Sigmoid colon (tissue), 4 donors: ENCODE results near the gene UHRF2.

Experiments used
- EP300 ChIP-seq, 4 donors: sonication (generic); formaldehyde crosslinking; IDR thresholded peaks; one replicate each; pipeline ENCODE4 v1.6.1; 2017; ENCODE audit warnings: antibody characterized with exemption in 4 of 4
- POLR2A ChIP-seq, 2 donors: fragments of 450-650 bp; IDR thresholded peaks; one replicate each; pipeline ENCODE4 v1.6.1; 2016; ENCODE audit warnings: antibody characterized with exemption in 2 of 2, mild to moderate bottlenecking in 2 of 2, moderate library complexity in 2 of 2
- TF ChIP-seq, protein P1 (sequence below), 4 experiments: fragments of 450-650 bp in 3 of 4; fragments of 200-600 bp in 1 of 4; IDR thresholded peaks; one replicate each; pipeline ENCODE4 v1.5.1; 2016 to 2019; ENCODE audit warnings: antibody characterized with exemption in 4 of 4, mild to moderate bottlenecking in 3 of 4, moderate library complexity in 2 of 4

DNA sequence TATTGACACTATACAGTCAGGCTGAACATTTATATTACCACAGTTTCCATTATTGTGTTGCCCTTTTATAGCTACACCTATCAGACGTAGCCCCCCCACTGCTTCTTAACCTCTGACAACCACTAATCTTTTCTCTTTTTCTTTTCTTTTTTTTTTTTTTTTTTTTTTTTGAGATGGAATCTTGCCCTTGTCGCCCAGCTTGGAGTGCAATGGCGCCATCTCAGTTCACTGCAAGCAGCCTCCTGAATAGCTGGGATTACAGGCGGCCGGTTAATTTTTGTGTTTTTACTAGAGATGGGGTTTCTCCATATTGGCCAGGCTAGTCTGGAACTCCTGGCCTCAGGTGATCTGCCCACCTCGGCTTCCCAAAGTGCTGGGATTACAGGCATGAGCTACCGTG lies 75.4 kb downstream of the UHRF2 start:
- no peak for TF ChIP-seq EP300 (IDR thresholded peaks at IDR 0.05)
- TF ChIP-seq, protein P1, sequence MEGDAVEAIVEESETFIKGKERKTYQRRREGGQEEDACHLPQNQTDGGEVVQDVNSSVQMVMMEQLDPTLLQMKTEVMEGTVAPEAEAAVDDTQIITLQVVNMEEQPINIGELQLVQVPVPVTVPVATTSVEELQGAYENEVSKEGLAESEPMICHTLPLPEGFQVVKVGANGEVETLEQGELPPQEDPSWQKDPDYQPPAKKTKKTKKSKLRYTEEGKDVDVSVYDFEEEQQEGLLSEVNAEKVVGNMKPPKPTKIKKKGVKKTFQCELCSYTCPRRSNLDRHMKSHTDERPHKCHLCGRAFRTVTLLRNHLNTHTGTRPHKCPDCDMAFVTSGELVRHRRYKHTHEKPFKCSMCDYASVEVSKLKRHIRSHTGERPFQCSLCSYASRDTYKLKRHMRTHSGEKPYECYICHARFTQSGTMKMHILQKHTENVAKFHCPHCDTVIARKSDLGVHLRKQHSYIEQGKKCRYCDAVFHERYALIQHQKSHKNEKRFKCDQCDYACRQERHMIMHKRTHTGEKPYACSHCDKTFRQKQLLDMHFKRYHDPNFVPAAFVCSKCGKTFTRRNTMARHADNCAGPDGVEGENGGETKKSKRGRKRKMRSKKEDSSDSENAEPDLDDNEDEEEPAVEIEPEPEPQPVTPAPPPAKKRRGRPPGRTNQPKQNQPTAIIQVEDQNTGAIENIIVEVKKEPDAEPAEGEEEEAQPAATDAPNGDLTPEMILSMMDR (IDR thresholded peaks at IDR 0.05): no peak
- TF ChIP-seq POLR2A (IDR thresholded peaks at IDR 0.05): no peak
